AG04450 (cell line): ENCODE measurements around the gene DESI1. TPM values are rescaled to one million over a fixed set of nuclear protein-coding genes. Genes with fewer than 3 reads are reported as not detected.

Experiments
- CTCF ChIA-PET: fragments of 300-600, 350-600 bp; formaldehyde crosslinking; extraction: SDS; loops from one replicate; lab custom pipeline; 2022; ENCODE audit warnings: antibody characterized with exemption, inconsistent platforms; lab: Charles Lee
- POLR2A ChIA-PET: fragments of 350-600 bp; formaldehyde crosslinking; extraction: SDS; loops from one replicate; lab custom pipeline; 2021; ENCODE audit warnings: antibody characterized with exemption, inconsistent platforms; lab: Yijun Ruan, JAX
- DNase-seq: peaks from one replicate; pipeline ENCODE4 v3.0.0-alpha.2; 2011; ENCODE audit warnings: low read depth, low spot score
- H3K27ac ChIP-seq: one replicate; pipeline ENCODE4 v1.5.1; 2012; ENCODE audit warnings: low read depth, low read length, control low read depth
- H3K27me3 ChIP-seq: one replicate; pipeline ENCODE4 v1.6.0; 2012; ENCODE audit warnings: low read length; ENCODE audit not compliant: control insufficient read depth, insufficient read depth
- H3K4me3 ChIP-seq: 2 replicates; pipeline ENCODE4 v1.5.1; 2011; ENCODE audit warnings: mild to moderate bottlenecking, low read depth, low read length, control low read depth
- H3K9me3 ChIP-seq: 2 replicates; pipeline ENCODE4 v1.5.1; 2012; ENCODE audit warnings: low read length; ENCODE audit not compliant: control insufficient read depth, insufficient read depth
- polyA plus RNA-seq: library from polyadenylated mRNA; depleted of rRNA; stranded (reverse); fragments of >200 nt; gene quantifications from 2 replicates; pipeline ENCODE4 v1.2.3, GENCODE V29; 2011
- TF ChIP-seq, protein P1 (sequence below): IDR thresholded peaks from 2 replicates; pipeline ENCODE4 v1.5.1; 2011; ENCODE audit warnings: low read depth, low read length, control low read depth, inconsistent platforms

Gene DESI1
- polyA plus RNA-seq, 1 experiment = 22.3 TPM

DNA sequence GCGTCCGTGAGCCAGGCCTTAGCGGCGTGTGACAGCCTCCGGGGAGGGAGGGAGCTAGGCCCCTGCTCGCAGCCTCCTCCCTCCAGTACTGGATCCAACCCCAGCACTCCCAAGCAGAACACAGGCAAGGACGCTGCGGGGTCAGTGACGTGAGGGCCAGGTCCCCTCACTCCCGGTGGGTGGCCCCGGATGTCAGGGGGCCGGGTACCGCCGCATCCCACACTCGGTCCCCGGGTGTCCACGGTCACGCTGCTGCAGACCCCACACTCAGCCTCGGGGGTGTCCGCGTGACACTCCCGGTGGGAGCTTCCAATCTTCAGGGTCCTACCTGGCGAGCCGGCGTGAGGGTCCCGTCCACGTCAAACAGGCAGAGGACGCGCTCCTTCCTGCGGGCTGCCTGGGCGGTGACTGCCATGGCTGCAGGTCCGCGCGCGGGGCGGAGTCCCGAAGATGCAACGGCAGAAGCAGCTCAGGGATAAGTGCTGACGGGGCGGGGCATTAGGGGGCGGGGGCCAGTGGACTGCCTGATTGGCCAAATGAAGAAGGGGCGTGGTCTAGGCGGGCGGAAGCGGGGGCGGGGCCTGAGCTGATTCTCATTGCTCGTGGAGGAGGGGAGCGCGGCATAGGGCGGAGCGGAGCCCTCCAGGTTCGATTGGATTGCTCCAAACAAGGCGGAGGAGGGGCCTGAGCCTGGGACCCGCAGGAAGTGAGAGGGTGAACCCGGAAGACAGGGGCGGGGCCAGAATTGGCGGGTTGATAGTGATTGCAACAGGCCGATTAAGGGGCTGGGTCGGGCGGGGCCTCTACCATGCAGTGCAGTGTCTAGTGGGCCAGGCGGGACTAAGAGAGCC lies 31.2 kb downstream of the DESI1 start, which contains the start of gene PMM1:
Gene PMM1, minus strand, starts transcription at position 450 of the 851 bp plus-strand sequence. Its CDS starts 35 bp downstream, at position 415.
- CTCF ChIA-PET = interaction anchor here (1.0 to 2.6 kb wide), 5 partner anchors 46 to 186 kb away, joined by 3 to 12 read pairs (median 4); partner anchors contain the start of gene POLR3H
- Histone ChIP-seq H3K27me3 (no peaks in the 10 kb centered on the region), H3K9me3 (no peaks in the 10 kb centered on the region; the same call in 1 of the 2 replicates), H3K27ac (peak within 1 kb of the TSS; percentile 61), H3K4me3 (peak within 1 kb of the TSS; percentile 95)
- peak; percentile 99 for DNase-seq
- TF ChIP-seq, protein P1, sequence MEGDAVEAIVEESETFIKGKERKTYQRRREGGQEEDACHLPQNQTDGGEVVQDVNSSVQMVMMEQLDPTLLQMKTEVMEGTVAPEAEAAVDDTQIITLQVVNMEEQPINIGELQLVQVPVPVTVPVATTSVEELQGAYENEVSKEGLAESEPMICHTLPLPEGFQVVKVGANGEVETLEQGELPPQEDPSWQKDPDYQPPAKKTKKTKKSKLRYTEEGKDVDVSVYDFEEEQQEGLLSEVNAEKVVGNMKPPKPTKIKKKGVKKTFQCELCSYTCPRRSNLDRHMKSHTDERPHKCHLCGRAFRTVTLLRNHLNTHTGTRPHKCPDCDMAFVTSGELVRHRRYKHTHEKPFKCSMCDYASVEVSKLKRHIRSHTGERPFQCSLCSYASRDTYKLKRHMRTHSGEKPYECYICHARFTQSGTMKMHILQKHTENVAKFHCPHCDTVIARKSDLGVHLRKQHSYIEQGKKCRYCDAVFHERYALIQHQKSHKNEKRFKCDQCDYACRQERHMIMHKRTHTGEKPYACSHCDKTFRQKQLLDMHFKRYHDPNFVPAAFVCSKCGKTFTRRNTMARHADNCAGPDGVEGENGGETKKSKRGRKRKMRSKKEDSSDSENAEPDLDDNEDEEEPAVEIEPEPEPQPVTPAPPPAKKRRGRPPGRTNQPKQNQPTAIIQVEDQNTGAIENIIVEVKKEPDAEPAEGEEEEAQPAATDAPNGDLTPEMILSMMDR = no peak
- POLR2A ChIA-PET = interaction anchor here (0.6 to 2.2 kb wide), 24 partner anchors 9 to 287 kb away, joined by 3 to 16 read pairs (median 5); partner anchors contain the start of genes ACO2, CSDC2, DESI1 and PHF5A

DNA sequence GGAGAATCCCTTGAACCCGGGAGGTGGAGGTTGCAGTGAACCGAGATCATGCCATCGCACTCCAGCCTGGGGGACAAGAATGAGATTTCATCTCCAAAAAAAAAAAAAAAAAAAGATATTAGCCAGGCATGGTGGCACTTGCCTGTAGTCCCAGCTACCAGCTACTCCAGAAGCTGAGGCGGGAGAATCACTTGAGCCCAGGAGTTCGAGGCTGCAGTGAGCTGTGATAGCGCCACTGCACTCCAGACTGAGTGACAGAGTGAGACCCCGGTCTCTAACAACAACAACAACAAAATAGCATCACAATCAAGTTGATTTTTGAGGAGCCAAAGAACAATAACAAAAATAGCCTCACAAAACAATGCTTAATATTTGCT lies 33.5 kb downstream of the DESI1 start:
- Histone ChIP-seq H3K9me3 (no peaks in the 10 kb centered on the region; the same call in 1 of the 2 replicates), H3K4me3 (no peak overlapping the region), H3K27me3 (no peaks in the 10 kb centered on the region), H3K27ac (no peak overlapping the region)
- DNase-seq = no peak
- TF ChIP-seq, protein P1 = no peak
- POLR2A ChIA-PET = interaction anchor here (0.7 kb wide), 1 partner anchor 33 kb away, joined by 3 read pairs; no protein-coding TSS in a partner anchor
- CTCF ChIA-PET = interaction anchor here (0.7 kb wide), 1 partner anchor 80 kb away, joined by 3 read pairs; no protein-coding TSS in a partner anchor

DNA sequence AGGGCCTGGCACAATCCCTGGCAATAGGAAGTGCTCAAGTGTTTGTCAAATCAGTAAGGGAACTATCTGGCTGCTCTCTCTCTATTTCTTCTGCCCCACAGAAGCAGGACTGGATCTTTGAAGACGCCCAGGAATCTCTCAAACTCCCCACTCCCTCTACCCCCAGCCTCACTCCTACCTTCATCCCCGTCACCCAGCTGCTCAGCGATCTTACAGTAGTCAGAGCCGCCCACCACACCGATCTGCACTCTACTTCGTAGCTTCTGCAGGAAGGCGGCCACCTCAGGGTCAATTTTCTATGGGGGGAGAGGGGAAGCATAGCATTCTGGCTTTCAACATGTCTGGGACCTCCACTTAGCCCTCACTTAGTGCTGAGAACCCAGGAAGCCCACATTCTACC lies 34.9 kb downstream of the DESI1 start:
- ChIA-PET CTCF (no interaction called here), POLR2A (no interaction called here)
- Histone ChIP-seq H3K9me3 (no peaks in the 10 kb centered on the region; the same call in 1 of the 2 replicates), H3K27ac (no peak overlapping the region), H3K4me3 (no peak overlapping the region), H3K27me3 (no peaks in the 10 kb centered on the region)
- no peak for DNase-seq
- TF ChIP-seq, protein P1 = no peak

DNA sequence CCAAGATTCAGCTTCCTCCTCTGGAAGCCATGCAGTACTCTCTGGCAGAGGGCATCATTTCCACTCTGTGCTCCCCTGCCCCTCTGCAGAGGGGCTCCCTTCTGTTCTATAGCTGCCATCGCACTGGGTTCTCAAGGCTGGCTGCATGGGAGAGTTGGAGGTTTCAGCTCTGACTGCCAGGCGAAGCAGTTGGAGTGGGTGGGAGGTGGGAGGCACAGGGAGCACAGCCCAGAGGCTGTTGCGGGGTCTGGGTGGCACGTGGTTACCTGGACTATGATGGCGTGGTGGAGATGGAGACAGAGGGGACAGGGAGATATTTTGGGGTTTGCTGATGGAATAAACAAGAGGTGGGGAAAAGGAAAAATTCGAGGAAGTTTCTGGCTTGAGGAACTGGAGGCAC lies 36.0 kb downstream of the DESI1 start:
- Histone ChIP-seq H3K27me3 (no peaks in the 10 kb centered on the region), H3K9me3 (no peaks in the 10 kb centered on the region; the same call in 1 of the 2 replicates), H3K27ac (no peak overlapping the region), H3K4me3 (no peak overlapping the region)
- TF ChIP-seq, protein P1 = no peak
- CTCF ChIA-PET = no interaction called here
- DNase-seq = no peak
- POLR2A ChIA-PET = no interaction called here

DNA sequence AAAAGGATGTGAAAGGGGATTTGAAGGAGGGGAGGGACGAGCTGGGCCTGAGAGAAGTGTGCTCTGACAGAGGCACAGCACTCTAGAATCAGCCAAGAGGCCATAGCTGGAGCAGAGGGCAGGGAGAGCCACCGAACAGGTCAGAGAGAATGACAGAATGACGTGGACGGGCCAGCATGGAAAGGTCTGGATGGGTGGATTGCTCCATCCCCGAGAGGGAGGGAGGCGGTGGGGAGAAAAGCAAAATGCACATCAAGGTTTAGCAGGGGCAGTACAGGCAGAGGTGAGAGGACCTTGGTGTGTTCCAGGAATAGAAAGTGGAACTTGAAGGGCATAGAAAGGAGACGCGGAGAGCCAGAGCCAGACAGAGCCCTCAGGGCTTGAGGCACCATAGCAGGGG lies 38.1 kb downstream of the DESI1 start:
- ChIA-PET POLR2A (no interaction called here), CTCF (no interaction called here)
- no peak for DNase-seq
- no peaks in the 10 kb centered on the region for H3K27me3 ChIP-seq
- H3K4me3 ChIP-seq = no peak overlapping the region
- TF ChIP-seq, protein P1 = no peak
- no peaks in the 10 kb centered on the region; the same call in 1 of the 2 replicates for H3K9me3 ChIP-seq
- H3K27ac ChIP-seq = peak overlapping the region; percentile 11
